Body of pancreas (tissue), 4 donors: Measurements from ENCODE around the gene RBL1. TPM values are rescaled to one million over a fixed set of nuclear protein-coding genes. Genes with fewer than 3 reads are reported as not detected.

Experiments used
- ATAC-seq: fragments of 150-250 bp; one replicate; pipeline ENCODE4 v1.9.1; 2016
- DNase-seq, 4 donors: peaks; one replicate each; pipeline ENCODE4 v3.0.0-alpha.2; 2019
- H3K27ac ChIP-seq, 4 donors: fragments of 200-600 bp; sonication (generic); 1 replicate in 3 of 4; 2 replicates in 1 of 4; pipeline versions ENCODE4 v1.5.1 to v1.6.1; 2016 to 2019; ENCODE audit warnings: mild to moderate bottlenecking in 1 of 4, mixed read lengths in 1 of 4, moderate library complexity in 1 of 4
- H3K27me3 ChIP-seq, 2 donors: fragments of 200-600 bp; sonication (generic); one replicate each; pipeline ENCODE4 v1.6.0; 2016; ENCODE audit warnings: mild to moderate bottlenecking in 1 of 2
- H3K36me3 ChIP-seq, 2 donors: fragments of 200-600 bp; sonication (generic); replicated peaks in 1 of 2; 2 replicates each; pipeline ENCODE4 v1.5.1; 2016; ENCODE audit warnings: low read depth in 2 of 2; ENCODE audit not compliant: insufficient read depth in 1 of 2
- H3K4me1 ChIP-seq: fragments of 200-600 bp; sonication (generic); one replicate; pipeline ENCODE4 v1.6.0; 2016
- H3K4me3 ChIP-seq, 2 donors: fragments of 200-600 bp; sonication (generic); 1 replicate in 1 of 2; 2 replicates in 1 of 2; pipeline ENCODE4 v1.5.1; 2016 to 2019
- H3K9me3 ChIP-seq, 3 donors: fragments of 200-600 bp; sonication (generic); 1 replicate in 2 of 3; 2 replicates in 1 of 3; pipeline ENCODE4 v1.5.1; 2016
- CTCF ChIP-seq, 7 experiments: fragments of 450-650 bp in 4 of 7; fragments of 200-600 bp in 3 of 7; sonication (generic) in 3 of 7; IDR thresholded peaks; one replicate each; pipeline ENCODE4 v1.5.1; 2016 to 2019; ENCODE audit warnings: antibody characterized with exemption in 7 of 7
- POLR2A ChIP-seq, 3 donors: fragments of 450-650 bp; IDR thresholded peaks; one replicate each; pipeline ENCODE4 v1.6.1; 2016; ENCODE audit warnings: antibody characterized with exemption in 3 of 3, mild to moderate bottlenecking in 2 of 3
- WGBS, 2 donors: methylation state at CpG; one replicate each; pipeline ENCODE4 v1.1.5; 2017; 5-methylcytosine and 5-hydroxymethylcytosine counted together
- intact Hi-C: fragments of 100-400 bp; cut with DNase I; formaldehyde crosslinking; loops from one replicate; pipeline ENCODE4 v1.15.1; 2023
- small RNA-seq: library from RNA; depleted of rRNA; stranded (forward); fragments of <200 nt; gene quantifications from one replicate; pipeline ENCODE3, GENCODE V24; 2016
- total RNA-seq, 2 donors: library from RNA; depleted of rRNA; stranded (reverse); fragments of >200 nt; gene quantifications; one replicate each; pipeline ENCODE4 v1.1.0, GENCODE V29; 2016

RBL1 gene
- total RNA-seq, 2 donors from 2014 or later = 4.4 to 11.9 TPM

- H3K27ac ChIP-seq = peak within 1 kb of the TSS; percentile 87 to 96 (median 90)
- intact Hi-C loops = no loop called here
- DNase-seq = peak; percentile 96 to 99 (median 98)
- H3K9me3 ChIP-seq = no peaks in the 10 kb centered on the region
- H3K27me3 ChIP-seq = no peaks in the 10 kb centered on the region
- WGBS, 2 donors = 0 to 1% methylated on average over 14 to 60 of the region's 66 CpGs
- H3K4me1 ChIP-seq = peaks cover 79% of the 10 kb centered on the region
- H3K4me3 ChIP-seq = peak within 1 kb of the TSS; percentile 72 to 96
- TF ChIP-seq CTCF (IDR thresholded peaks at IDR 0.05) (peak in 4 of 7 experiments; percentile 38 to 56 (median 52)), POLR2A (IDR thresholded peaks at IDR 0.05) (peak; percentile 40 to 88 (median 87))
- ATAC-seq = peak; percentile 89
- no peaks in the 10 kb centered on the region for H3K36me3 ChIP-seq
These were observed 144.4 kb downstream of the RBL1 start, which contains the start of gene SAMHD1 for GRCh38 chr20:36951198-36951978. SAMHD1 (minus strand) TSS chr20:36951708; CDS start chr20:36951643, 65 bp downstream.

- H3K9me3 ChIP-seq = no peaks in the 10 kb centered on the region
- H3K4me1 ChIP-seq = peaks cover 77% of the 10 kb centered on the region
- peak; percentile 17 to 39 (median 31) for DNase-seq
- WGBS, 2 donors = 3 to 7% methylated on average over 18 to 24 of the region's 24 CpGs
- H3K36me3 ChIP-seq = peaks cover 0 to 2% of the 10 kb centered on the region in 2 donors
- no peak for ATAC-seq
- no peaks in the 10 kb centered on the region for H3K27me3 ChIP-seq
- peak overlapping the region; percentile 72 to 96 for H3K4me3 ChIP-seq
- TF ChIP-seq CTCF (IDR thresholded peaks at IDR 0.05) (no peak), POLR2A (IDR thresholded peaks at IDR 0.05) (no peak)
- intact Hi-C loops = no loop called here
- H3K27ac ChIP-seq = peak overlapping the region; percentile 63 to 96 (median 90)
These were observed 145.2 kb downstream of the RBL1 start for GRCh38 chr20:36950414-36951197.

Small RNA genes lying within 50 kb of the gene (small RNA-seq; reads per million reads assigned to genes)
- gene RPS3AP3 = not detected

Other genes with a start within 250 kb of the RBL1 start
- gene TLDC2, start 219.9 kb downstream of the RBL1 start, total RNA-seq = not detected
- 100 to 1,000 TPM in 1 of 2 donors, 10 to 100 TPM in 1; 87.7 to 116 TPM for gene SAMHD1, start 144.3 kb downstream of the RBL1 start, total RNA-seq
- 100 to 1,000 TPM in 1 of 2 donors, 10 to 100 TPM in 1; 70.0 to 111 TPM for gene RPN2, start 83.3 kb upstream of the RBL1 start, total RNA-seq
- gene MROH8, start 83.6 kb upstream of the RBL1 start, total RNA-seq = 10 to 100 TPM in 1 of 2 donors, under 1 TPM in 1; 0.78 to 13.5 TPM
- not detected for gene GHRH, start 165.8 kb upstream of the RBL1 start, total RNA-seq
- gene MANBAL, start 193.7 kb upstream of the RBL1 start, total RNA-seq = 10 to 100 TPM in 1 of 2 donors, 1 to 10 TPM in 1; 8.6 to 11.9 TPM